Natural killer cell treated with Interleukin-12 subunit alpha and Interleukin-12 subunit beta and Interleukin-15 and Interleukin-18, amount 100 ng/mL, for 72 hours (primary cell): Measurements from ENCODE around the gene TBRG4. TPM values are rescaled to one million over a fixed set of nuclear protein-coding genes. Genes with fewer than 3 reads are reported as not detected.

ENCODE experiments used
- ATAC-seq, 2 donors: fragments of 150-1000 bp; cut with Tn5 transposase in 1 of 2; sonication (Bioruptor Pico), chemical (Tn5 transposase) in 1 of 2; 2 replicates each; pipeline ENCODE4 v1.10.0; 2021
- DNase-seq: peaks from one replicate; pipeline ENCODE4 v3.0.0; 2022; ENCODE audit warnings: low spot score
- H3K27ac Mint-ChIP-seq, 2 donors: 1 replicate in 1 of 2; 2 replicates in 1 of 2; pipeline ENCODE4 v1.8.0; 2022; ENCODE audit warnings: mixed read lengths in 2 of 2, mild to moderate bottlenecking in 1 of 2, moderate library complexity in 1 of 2
- H3K27me3 Mint-ChIP-seq, 2 donors: 1 replicate in 1 of 2; 2 replicates in 1 of 2; pipeline ENCODE4 v1.8.0; 2022; ENCODE audit warnings: mixed read lengths in 2 of 2
- H3K36me3 Mint-ChIP-seq: one replicate; pipeline ENCODE4 v1.8.0; 2022; ENCODE audit warnings: mixed read lengths
- H3K4me1 Mint-ChIP-seq, 2 donors: 1 replicate in 1 of 2; 2 replicates in 1 of 2; pipeline ENCODE4 v1.8.0; 2022; ENCODE audit warnings: low read depth in 2 of 2, mixed read lengths in 2 of 2, mild to moderate bottlenecking in 1 of 2
- H3K4me3 Mint-ChIP-seq: one replicate; pipeline ENCODE4 v1.8.0; 2022; ENCODE audit warnings: mixed read lengths
- H3K9me3 Mint-ChIP-seq: 2 replicates; pipeline ENCODE4 v1.8.0; 2022; ENCODE audit warnings: mixed read lengths
- total RNA-seq, 2 donors: library from RNA; stranded (reverse); gene quantifications; one replicate each; pipeline ENCODE4 v1.2.3, GENCODE V29; 2022

The TBRG4 gene
- total RNA-seq, 2 donors from 2014 or later: 123 to 211 TPM

DNA sequence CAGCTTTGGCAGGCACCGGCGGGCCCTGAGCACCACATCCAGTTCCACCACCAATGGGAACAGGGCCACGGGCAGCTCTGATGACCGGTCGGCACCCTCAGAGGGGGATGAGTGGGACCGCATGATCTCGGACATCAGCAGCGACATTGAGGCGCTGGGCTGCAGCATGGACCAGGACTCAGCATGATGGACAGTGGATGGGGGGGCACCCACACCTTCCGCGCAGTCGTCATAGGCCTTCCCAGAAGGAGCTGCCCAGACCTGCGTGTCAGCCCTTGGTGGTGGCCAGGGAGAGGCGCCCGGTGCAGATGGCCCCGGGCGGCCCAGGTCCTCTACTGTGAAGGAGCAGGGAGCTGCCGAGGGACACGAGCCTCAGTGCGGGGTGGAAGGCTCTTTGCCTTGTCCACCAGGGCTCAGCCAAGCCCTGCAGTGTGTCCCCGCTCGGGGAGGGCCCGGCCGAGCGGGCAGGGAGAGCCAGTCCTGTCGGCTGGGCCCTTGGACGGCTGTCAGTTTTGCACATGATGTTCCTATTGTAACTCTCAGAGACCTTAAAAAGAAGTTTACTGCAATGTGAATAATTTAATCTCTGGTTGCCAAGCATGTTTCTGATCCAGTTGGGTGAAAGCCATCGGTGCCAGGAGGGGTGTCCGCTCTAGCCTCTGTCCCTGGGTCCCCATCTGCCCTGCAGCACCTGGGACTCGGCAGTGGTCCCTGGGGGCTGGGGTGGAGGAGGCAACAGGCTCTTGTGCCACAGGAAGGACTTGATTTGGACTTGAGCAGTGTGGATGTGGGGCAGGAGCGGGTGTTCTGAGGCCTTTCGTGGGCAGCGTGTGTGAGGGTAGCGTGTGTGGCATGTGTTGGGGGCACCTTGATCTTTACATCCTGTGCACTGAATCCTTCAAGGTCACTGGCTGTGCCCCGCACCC lies 35.4 kb downstream of the TBRG4 start:
- H3K36me3 Mint-ChIP-seq: no peaks in the 10 kb centered on the region

DNA sequence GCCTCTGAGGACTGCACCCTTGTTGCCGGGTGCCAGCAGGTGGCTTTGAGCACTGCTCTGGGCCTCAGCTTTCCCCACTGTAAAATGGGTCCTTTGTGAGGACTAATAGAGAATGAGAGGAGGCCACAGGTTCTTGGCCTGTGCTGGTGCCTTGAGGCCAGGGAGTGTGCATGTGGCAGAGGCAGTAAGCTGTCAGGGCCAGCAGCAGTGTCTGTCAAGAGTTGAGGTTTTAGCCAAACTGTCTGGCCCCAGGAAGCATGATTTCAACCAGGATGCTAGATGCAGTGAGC lies 36.2 kb downstream of the TBRG4 start:
- H3K4me1 Mint-ChIP-seq: peaks cover 40 to 55% of the 10 kb centered on the region in 2 donors
- peak overlapping the region; percentile 71 to 92 for H3K27ac Mint-ChIP-seq
- no peaks in the 10 kb centered on the region for H3K9me3 Mint-ChIP-seq

More for the DNA sequence above, 35.4 kb downstream of the TBRG4 start:
- H3K4me1 Mint-ChIP-seq: peaks cover 40 to 55% of the 10 kb centered on the region in 2 donors
- DNase-seq: no peak
- no peaks in the 10 kb centered on the region for H3K9me3 Mint-ChIP-seq
- ATAC-seq: no peak
- no peak overlapping the region for H3K4me3 Mint-ChIP-seq
- no peaks in the 10 kb centered on the region for H3K27me3 Mint-ChIP-seq
- peak overlapping the region in 1 of 2 donors; percentile 71 for H3K27ac Mint-ChIP-seq

DNA sequence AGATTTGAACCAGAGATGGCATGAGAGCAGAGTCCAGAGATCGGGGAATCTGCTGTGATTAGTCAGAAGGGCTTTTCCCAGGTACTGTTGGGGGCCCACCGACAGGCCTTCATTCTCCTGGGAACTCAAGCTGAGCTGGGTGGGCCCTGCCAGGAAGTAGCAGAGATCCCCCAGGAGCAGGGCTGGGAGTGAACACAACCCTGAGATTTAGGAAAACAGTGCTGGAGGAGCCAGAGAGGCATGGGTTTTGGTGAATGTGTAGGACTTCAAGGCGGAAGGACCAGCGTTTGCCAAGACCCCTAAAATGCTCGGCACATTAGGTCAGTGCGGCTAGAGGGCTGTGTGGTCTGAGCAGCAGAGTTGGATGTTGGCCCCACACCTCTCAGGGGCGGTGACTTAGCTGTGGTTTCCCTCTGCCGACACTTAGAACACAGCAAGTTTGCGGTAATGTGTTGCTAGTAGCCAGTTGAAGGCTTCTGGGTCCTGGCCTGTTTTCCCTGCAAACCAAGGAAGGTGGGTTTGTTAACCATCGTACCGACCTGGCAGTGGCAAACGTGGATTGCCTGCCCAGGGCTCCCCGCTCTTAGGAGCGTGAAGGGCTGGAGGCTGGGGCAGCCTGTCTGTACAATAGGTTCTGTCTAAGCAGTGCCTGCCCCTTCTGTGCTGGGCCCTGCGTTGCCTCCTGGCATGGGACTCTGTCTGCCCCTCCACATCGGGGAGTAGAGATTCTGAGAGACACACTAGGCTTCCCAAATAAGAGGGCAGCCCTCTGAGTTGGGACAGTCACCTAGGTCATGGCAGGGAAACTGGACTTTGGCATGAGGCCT lies 36.8 kb downstream of the TBRG4 start:
- ATAC-seq (peak; percentile 85 to 89), DNase-seq (no peak)
- Mint-ChIP-seq H3K27me3 (no peaks in the 10 kb centered on the region), H3K36me3 (no peaks in the 10 kb centered on the region), H3K4me1 (peaks cover 40 to 55% of the 10 kb centered on the region in 2 donors), H3K4me3 (peak overlapping the region; percentile 53), H3K27ac (peak overlapping the region; percentile 71 to 92), H3K9me3 (no peaks in the 10 kb centered on the region)

More for the DNA sequence above, 36.2 kb downstream of the TBRG4 start:
- no peaks in the 10 kb centered on the region for H3K36me3 Mint-ChIP-seq
- H3K4me3 Mint-ChIP-seq: peak overlapping the region; percentile 53
- no peak for DNase-seq
- ATAC-seq: no peak
- no peaks in the 10 kb centered on the region for H3K27me3 Mint-ChIP-seq

DNA sequence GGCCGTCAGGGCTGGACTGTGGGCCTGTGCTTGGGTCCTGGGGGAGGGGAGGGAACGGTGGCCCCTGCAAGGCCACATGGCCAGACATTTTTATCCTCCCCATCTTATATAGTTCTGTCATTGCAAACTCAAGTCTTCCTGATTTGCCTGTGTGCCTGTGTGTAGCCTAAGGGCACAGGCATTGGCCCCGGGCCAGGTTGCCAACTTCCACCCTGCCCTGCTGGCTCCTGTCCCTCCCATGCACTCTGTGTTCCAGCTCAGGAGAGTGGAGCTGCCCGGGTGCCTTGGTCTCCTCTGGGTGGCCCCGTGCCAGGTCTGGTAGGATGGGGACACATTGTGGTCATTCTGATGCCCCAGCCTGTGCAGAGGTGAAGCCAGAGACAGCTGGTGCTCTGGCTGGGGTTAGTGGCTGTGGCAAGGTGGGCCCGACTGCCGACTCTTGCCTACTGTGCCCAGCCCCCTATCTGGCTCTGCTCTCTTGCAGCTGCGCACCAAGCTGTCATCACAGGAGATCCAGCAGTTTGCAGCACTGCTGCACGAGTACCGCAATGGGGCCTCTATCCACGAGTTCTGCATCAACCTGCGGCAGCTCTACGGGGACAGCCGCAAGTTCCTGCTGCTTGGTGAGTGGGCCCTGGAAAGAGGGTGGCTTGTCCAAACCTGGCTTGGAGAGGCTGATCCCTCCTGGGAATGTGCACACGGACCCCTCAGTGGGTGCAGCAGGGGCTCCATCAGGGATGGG lies 37.5 kb downstream of the TBRG4 start:
- peak overlapping the region; percentile 53 for H3K4me3 Mint-ChIP-seq
- no peaks in the 10 kb centered on the region for H3K27me3 Mint-ChIP-seq

DNA sequence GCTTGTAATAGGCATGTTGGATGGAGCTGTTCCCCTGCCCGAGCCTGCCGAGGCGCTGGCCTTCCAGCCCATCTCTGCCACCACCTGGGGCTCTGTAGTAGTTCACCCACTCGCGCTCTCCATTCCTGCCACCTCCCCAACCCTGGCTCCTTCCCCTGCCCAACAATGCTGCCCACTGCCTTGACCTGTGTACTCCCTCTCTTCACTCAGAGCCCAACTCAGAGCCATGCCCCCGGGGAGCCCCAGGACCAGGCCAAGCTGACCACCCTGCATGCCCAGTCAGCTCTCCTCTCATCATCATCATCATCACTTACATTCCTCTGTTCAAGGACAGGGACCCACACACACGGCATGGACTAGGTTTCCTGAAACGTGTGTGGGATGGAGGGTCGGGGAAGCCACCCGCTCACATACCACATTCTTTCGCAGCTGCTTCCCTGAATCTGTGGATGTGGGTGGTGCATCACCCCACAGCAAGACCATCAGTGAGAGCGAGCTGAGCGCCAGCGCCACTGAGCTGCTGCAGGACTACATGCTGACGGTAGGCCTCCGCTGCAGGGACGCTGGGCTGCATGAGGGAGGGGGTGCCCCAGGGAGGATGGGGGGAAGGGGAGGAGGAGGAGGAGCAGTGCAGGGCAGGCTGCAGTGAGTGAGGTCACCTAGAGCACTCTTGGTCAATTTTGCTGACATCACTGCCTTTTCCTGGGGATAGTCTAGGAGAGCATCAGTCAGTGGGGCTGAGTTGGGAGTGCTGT lies 38.3 kb downstream of the TBRG4 start:
- no peaks in the 10 kb centered on the region for H3K9me3 Mint-ChIP-seq
- peak overlapping the region; percentile 20 to 85 for H3K27ac Mint-ChIP-seq
- no peaks in the 10 kb centered on the region for H3K36me3 Mint-ChIP-seq
- peaks cover 35 to 58% of the 10 kb centered on the region in 2 donors for H3K4me1 Mint-ChIP-seq
- DNase-seq (no peak), ATAC-seq (no peak)
- no peaks in the 10 kb centered on the region for H3K27me3 Mint-ChIP-seq
- H3K4me3 Mint-ChIP-seq: no peak overlapping the region

More for the DNA sequence above, 37.5 kb downstream of the TBRG4 start:
- H3K4me1 Mint-ChIP-seq: peaks cover 40 to 57% of the 10 kb centered on the region in 2 donors
- H3K27ac Mint-ChIP-seq: peak overlapping the region; percentile 71 to 92
- ATAC-seq (no peak), DNase-seq (no peak)
- no peaks in the 10 kb centered on the region for H3K36me3 Mint-ChIP-seq
- no peaks in the 10 kb centered on the region for H3K9me3 Mint-ChIP-seq

DNA sequence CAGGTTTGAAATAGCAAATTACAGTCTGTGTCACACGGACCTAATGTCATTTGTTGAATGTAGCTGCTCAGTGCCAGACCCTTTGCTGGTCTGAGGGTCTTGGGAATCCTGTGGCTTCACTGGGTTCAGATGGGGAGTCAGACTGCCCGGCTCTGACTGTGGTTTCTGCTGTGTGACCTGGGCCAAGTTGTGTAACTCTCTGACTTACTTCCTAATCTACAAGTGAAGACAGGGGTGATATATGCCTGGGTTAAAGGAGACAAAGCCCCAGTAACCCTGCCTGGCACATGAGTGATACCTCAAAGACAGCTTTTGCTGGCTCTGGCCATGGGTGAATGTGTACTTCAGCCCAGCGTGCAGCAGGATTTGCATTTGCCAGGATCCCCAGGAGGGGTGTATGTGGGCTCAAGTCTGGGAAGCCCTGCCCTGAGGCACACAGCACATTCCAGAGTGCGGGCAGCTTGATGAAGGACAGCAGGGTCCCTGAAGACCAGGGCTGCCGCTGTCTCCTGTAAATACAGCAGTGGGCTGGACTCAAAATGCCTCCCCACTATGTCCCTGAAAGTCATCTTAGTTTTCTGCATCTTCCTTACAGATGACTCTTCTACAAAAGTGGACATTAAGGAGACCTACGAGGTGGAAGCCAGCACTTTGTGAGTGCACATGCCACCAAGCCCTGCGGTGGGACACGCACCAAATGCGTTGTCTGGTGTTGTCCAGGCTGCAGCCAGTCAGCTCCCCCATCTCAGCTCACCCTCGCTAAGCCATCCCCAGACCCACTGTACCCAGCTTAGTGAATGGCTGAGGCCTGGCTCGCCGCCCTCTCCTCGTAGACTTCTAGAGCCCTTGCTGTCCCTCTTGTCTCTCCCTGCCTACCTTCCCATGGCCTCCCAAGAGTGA lies 39.1 kb downstream of the TBRG4 start:
- H3K27ac Mint-ChIP-seq: peak overlapping the region; percentile 20 to 85
- no peaks in the 10 kb centered on the region for H3K9me3 Mint-ChIP-seq
- H3K27me3 Mint-ChIP-seq: no peaks in the 10 kb centered on the region
- H3K4me1 Mint-ChIP-seq: peaks cover 32 to 59% of the 10 kb centered on the region in 2 donors
- no peaks in the 10 kb centered on the region for H3K36me3 Mint-ChIP-seq
- ATAC-seq (peak; percentile 44 to 48), DNase-seq (peak; percentile 51)
- H3K4me3 Mint-ChIP-seq: no peak overlapping the region

DNA sequence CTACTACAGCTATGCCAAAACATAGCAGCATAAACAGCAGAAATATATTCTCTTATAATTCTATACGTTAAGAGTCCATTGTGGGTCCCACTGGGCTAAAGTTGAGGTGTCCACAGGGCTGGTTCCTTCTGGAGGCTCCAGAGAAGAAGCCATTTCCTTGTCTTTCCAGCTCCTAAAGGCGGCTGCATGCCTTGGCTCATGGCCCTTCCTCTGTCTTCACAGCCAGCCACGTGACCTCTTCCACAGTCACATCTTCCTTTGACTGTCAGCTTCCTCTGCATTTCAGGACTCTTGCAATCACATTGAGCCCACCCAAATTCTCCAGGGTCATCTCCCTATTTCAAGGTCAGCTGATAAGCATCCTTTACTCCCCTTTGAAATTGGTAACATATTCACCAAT lies 40.0 kb downstream of the TBRG4 start:
- Mint-ChIP-seq H3K27me3 (no peaks in the 10 kb centered on the region), H3K36me3 (no peaks in the 10 kb centered on the region), H3K27ac (peak overlapping the region in 1 of 2 donors; percentile 85), H3K4me1 (peaks cover 32 to 56% of the 10 kb centered on the region in 2 donors), H3K9me3 (no peaks in the 10 kb centered on the region), H3K4me3 (no peak overlapping the region)
- DNase-seq: peak; percentile 26
- no peak for ATAC-seq

DNA sequence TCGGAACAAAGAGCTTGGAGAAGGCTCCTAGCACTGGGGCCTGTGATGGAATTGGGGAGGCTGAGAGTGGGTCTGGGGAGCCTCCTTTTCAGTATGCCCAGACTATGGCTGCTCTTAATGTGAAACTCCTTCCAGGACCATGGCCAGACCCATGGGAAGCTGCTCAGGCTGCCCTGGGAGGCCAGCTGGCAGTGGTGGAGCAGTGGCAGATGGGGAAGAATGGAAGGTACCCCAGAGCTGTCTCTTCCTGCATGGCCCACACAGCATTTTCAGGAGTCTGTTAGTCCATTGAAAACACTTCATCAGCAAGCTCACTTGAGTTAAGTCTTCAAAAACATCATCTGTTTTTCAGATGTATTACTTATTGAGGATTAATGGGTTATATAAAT lies 41.2 kb downstream of the TBRG4 start:
- H3K9me3 Mint-ChIP-seq: no peaks in the 10 kb centered on the region
- peaks cover 32 to 54% of the 10 kb centered on the region in 2 donors for H3K4me1 Mint-ChIP-seq

DNA sequence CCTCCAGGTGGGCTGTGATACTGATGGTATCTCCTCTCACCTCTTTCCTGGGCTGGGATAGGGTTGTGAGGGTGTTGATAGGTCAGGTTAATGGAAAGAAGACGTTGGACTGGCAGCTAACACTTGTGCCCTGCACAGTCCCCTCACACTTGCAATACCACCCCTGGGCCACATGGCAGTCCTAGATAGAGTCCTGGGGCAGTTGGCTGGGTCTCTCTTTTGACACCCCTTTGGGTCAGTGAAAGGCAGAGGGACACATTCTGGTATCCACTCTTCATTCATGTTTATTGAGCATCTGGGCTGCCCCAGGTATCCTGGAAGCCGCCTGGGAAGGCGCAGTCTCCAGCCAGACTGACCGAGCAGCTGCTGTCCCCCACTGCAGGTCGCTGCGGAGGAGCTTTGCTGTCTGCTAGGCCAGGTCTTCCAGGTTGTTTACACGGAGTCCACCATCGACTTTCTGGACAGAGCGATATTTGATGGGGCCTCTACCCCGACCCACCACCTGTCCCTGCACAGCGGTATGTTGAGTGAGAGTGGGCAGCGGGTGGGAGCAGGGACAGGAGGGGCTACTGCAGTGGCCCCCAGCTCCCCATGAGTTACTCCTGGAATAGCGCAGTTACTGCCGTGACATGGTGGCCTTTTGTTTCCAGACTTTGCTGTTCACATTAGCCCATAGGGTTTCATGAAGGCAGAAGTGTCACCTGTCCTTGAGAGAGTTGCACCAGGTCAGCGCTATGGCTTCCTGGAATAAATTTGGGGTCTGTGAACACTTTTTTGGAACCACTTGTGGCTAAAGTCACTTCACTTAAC lies 41.8 kb downstream of the TBRG4 start:
- Mint-ChIP-seq H3K4me3 (no peak overlapping the region), H3K27ac (peak overlapping the region in 1 of 2 donors; percentile 75), H3K9me3 (no peaks in the 10 kb centered on the region), H3K4me1 (peaks cover 27 to 50% of the 10 kb centered on the region in 2 donors), H3K27me3 (no peaks in the 10 kb centered on the region), H3K36me3 (no peaks in the 10 kb centered on the region)
- no peak for DNase-seq
- no peak for ATAC-seq

More for the DNA sequence above, 41.2 kb downstream of the TBRG4 start:
- H3K27ac Mint-ChIP-seq: no peak overlapping the region
- H3K4me3 Mint-ChIP-seq: no peak overlapping the region
- peak; percentile 18 for DNase-seq
- ATAC-seq: no peak
- H3K27me3 Mint-ChIP-seq: no peaks in the 10 kb centered on the region
- H3K36me3 Mint-ChIP-seq: no peaks in the 10 kb centered on the region

DNA sequence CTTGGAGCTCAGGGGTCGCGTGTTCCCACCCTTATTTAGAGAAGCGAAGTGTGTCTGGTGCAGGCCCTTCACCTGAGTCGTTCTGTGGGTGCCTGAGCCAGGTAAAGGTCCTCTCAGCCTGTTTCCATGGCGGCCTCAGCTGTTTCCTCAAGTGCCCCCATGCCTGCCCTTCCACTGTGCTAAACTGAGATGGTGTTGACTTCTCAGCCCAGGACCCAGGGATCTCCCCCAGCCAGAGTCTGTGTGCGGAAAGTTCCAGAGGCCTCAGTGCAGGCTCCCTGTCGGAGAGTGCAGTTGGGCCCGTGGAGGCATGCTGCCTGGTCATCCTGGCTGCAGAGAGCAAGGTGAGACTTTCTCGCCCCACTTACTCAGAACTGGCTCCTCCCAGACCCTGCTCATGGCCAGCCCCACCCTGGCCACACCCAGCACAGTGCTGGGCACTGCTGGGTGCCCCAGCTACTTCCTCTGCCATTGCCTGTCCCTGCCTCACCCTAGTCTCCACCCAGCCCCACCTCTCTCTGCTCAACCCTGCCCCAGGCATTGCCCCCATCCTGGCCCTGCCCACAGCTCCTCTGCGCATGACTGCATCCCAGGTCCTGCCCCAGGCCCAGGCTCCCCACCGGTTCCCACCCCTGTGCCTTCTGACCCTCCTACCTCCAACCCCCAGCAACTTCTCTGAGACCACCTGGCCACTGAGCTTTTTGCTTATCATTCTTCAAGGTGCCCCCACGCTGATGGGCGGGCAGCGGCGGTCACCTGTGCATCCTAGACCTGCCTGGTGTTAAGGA lies 43.1 kb downstream of the TBRG4 start:
- H3K36me3 Mint-ChIP-seq: peaks cover 4% of the 10 kb centered on the region
- peak overlapping the region in 1 of 2 donors; percentile 75 for H3K27ac Mint-ChIP-seq
- DNase-seq (no peak), ATAC-seq (no peak)
- no peak overlapping the region for H3K4me3 Mint-ChIP-seq
- H3K9me3 Mint-ChIP-seq: no peaks in the 10 kb centered on the region
- no peaks in the 10 kb centered on the region for H3K27me3 Mint-ChIP-seq
- H3K4me1 Mint-ChIP-seq: peaks cover 26 to 46% of the 10 kb centered on the region in 2 donors

DNA sequence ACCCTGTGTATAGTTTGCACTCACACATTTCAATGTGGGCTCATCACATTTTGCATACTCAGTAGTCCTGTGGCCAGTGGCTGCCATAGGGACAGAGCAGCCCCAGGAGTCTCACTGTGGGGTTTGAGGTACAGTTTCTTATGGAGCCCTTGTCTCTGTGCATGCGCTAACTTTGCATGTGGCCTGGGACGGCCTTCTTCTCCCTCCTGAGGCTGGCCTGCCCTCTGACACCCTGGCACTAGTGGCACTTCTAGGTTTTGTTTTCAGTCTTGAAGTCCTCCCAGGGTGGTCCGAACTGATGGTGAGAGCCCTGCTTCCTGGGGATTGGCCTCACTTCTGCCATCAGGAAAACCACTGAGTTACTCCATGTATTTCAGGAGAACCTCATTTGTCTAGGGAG lies 43.9 kb downstream of the TBRG4 start:
- Mint-ChIP-seq H3K4me1 (peaks cover 20 to 41% of the 10 kb centered on the region in 2 donors), H3K27me3 (no peaks in the 10 kb centered on the region), H3K9me3 (no peaks in the 10 kb centered on the region), H3K4me3 (no peak overlapping the region), H3K27ac (peak overlapping the region in 1 of 2 donors; percentile 75), H3K36me3 (peaks cover 4% of the 10 kb centered on the region)
- no peak for DNase-seq
- no peak for ATAC-seq
